GM18502 (cell line): ENCODE data around the gene SLC24A4.
A peak's percentile ranks its signal among the peaks of the same experiment; 100 is the strongest.
"Not testable (repeated sequence)": the region's sequence is repeated elsewhere in the genome, so short reads cannot be mapped to it uniquely, and the experiment has no call there.

Source experiments
- ATAC-seq: cut with Tn5 transposase; IDR thresholded peaks from one replicate; pipeline ENCODE4 v1.9.1; 2021; ENCODE audit warnings: mild to moderate bottlenecking; ENCODE audit not compliant: unreplicated experiment, poor library complexity

Gene SLC24A4

GRCh38 chr14:92532490-92533163 is 209.7 kb downstream of the SLC24A4 start:
- ATAC-seq: no peak

- ATAC-seq: no peak
Measured at GRCh38 chr14:92534932-92535643, 212.1 kb downstream of the SLC24A4 start.

GRCh38 chr14:92536231-92536630 is 213.3 kb downstream of the SLC24A4 start:
- ATAC-seq: not testable (repeated sequence)

- peak; percentile 85 for ATAC-seq
Measured at GRCh38 chr14:92538412-92538985, 215.5 kb downstream of the SLC24A4 start.

DNA sequence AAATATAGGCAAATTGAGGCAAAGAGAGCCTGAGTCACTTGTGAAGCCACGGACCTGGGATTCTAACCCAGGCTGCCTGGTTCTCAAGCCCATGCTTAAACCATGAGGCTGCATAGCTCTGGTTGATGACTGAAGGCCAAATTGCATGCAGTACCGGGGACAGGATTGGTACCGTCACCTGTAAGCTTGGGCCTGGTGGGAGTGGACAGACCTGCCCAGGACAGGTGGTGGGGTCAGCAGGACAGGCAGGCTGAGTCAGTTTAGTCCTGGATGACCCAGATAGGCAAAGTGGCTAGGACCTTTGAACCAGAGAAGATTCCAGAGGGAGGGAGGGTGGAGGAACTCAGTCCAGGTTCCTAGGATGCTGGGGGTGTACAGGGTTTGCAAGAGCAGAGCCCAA is 216.5 kb downstream of the SLC24A4 start:
- no peak for ATAC-seq

- no peak for ATAC-seq
Measured at GRCh38 chr14:92539875-92540274, 216.9 kb downstream of the SLC24A4 start.

GRCh38 chr14:92540472-92541048 is 217.6 kb downstream of the SLC24A4 start:
- no peak for ATAC-seq

GRCh38 chr14:92542766-92543554 is 220.0 kb downstream of the SLC24A4 start:
- ATAC-seq: no peak

DNA sequence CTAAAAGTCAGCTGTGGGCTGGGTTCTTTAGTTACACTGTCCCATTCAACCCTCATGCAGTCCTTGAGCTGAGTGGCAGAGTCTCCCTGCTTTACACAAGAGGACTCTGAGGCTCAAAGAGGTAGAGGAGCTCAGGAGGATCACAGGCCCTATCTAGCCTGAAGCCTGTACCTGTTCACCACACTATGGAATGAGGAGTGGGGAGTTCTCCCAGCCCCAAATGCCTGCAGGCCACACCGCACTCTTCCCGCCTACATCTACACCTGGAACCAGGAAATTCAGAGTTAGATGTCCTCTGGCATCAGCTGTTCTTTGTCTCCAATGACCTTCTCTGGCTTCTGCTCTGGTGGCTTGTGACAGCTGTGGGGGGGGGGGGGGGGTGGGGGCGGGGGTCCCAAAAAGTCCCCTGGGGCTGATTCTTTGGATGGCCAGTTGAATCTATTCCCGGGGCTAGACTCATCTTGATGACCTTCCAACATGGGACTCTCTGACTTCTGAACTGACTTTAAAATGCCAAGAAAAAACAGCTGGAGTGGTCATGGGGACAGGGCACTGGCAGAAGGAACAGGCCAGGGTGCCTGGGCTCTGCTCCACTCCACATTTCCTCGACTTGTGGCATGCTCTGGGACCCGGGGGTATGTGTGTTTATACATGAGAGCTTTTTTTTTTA is 221.2 kb downstream of the SLC24A4 start:
- ATAC-seq: no peak

- ATAC-seq: no peak
Measured at GRCh38 chr14:92546347-92547053, 223.5 kb downstream of the SLC24A4 start.

DNA sequence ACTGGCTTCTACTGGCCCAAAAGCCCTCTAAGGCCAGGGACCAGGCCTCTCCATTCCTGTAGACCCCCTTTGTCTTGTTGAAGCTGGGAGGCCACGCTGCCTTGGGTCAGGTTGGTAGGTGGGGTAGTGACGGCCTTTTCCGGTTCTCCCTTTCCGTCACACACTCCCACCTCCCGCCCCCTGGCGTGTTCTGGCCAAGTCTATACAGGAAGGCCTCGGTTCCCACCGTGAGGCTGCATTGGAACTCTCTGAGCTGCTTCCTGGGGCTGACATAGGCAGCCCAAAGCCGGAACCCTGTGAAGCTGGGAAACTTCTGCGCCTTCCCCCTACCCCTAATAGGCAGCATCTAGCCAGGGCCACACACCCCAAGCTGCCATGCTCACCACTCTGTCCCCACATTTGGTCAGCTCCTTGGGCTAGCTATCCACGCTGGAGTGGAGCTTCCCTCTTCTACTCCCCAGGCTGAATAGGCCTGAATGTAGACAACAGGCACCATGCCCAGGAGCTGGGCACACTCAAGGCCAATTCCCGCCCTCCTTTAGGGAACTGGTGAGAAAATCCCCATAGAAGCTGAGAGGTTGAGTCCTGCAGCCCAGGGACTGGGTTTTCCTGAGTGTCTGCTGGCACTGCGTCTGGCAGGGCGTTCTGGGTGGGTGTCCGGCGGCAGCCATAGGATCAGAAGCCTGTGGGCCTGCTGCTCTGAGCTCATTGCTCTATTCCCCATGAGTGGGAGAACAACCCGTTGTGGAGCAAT is 226.3 kb downstream of the SLC24A4 start:
- no peak for ATAC-seq

DNA sequence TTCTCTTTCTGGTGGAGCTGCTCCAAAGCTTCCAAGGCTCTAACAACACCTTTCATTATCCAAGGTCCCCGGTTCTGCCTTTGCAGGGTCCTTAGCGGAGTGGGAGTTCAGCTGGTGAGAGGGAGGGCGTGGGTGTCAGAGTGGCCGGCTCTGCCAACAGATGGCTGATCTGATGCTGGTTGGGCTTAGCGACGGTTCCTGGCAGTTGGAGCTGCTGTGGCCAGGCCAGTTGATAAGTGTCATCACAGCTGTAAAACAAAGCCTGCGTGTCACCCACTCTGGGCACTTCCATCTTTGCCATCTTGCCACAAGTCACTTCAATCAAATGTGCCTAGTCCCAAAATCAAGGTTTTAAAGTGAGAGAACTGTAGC is 226.9 kb downstream of the SLC24A4 start:
- no peak for ATAC-seq
